ENCODE results near the gene CD2. TPM values are rescaled to one million over a fixed set of nuclear protein-coding genes. Genes with fewer than 3 reads are reported as not detected.

CD2 gene
- total and polyA plus RNA-seq, 2 of the 8 experiments (the other 6 are each of a cell fraction or from before 2014, with no cell fraction given) = not detected

- Histone ChIP-seq H3K36me3 (ENCODE audit: control insufficient read depth in 2 of 4, insufficient read depth in 4 of 4, low read length in 3 of 4) (no peaks in the 10 kb centered on the region), H3K27ac (ENCODE audit: low read depth, low read length) (no peak overlapping the region), H3K18ac (ENCODE audit: extremely low read depth, low read length) (peak overlapping the region; percentile 24; the same call in 1 of the 2 replicates), H3K4me3 (ENCODE audit: extremely low read depth in 1 of 4, insufficient read depth in 2 of 4, low read depth in 3 of 4, low read length in 4 of 4) (peak overlapping the region in 2 of 4 experiments; percentile 19 to 34; a peak in 2 of 8 replicates), H4K5ac (ENCODE audit: insufficient read length, low read depth, low read length) (no peak overlapping the region), H4K20me1 (replicated peaks in 1 of 2; ENCODE audit: control insufficient read depth in 1 of 2, insufficient read depth in 2 of 2, low read length in 2 of 2) (no peaks in the 10 kb centered on the region), H3K9ac (replicated peaks in 1 of 4; ENCODE audit: extremely low read depth in 1 of 4, low read depth in 3 of 4, low read length in 3 of 4) (no peak overlapping the region; a peak in 1 of 7 replicates), H4K91ac (replicated peaks; ENCODE audit: insufficient read length, low read length) (peak overlapping the region; percentile 12), H3K79me2 (ENCODE audit: control insufficient read depth in 1 of 2, insufficient read depth in 2 of 2, low read length in 2 of 2) (no peaks in the 10 kb centered on the region), H3K79me1 (ENCODE audit: low read depth, low read length) (no peaks in the 10 kb centered on the region), H3K9me3 (ENCODE audit: insufficient read depth in 2 of 2, low read depth in 1 of 2, low read length in 1 of 2) (peaks cover 2 to 3% of the 10 kb centered on the region in 2 experiments; a peak in 2 of 4 replicates), H3K4ac (replicated peaks; ENCODE audit: insufficient read length, low read depth, low read length) (no peak overlapping the region), H2AFZ (ENCODE audit: low read length) (peak overlapping the region; percentile 82), H3K23ac (ENCODE audit: insufficient read length) (no peak overlapping the region), H2BK20ac (ENCODE audit: low read length) (no peak overlapping the region; the same call in 1 of the 2 replicates), H3K14ac (ENCODE audit: insufficient read length) (no peak overlapping the region), H3K56ac (replicated peaks; ENCODE audit: insufficient read length, low read depth, low read length) (no peak overlapping the region), H2BK120ac (replicated peaks; ENCODE audit: low read depth, low read length) (no peak overlapping the region), H3K4me1 (replicated peaks in 1 of 4; ENCODE audit: control insufficient read depth in 3 of 4, insufficient read depth in 4 of 4, low read length in 3 of 4) (peaks cover 6 to 22% (median 9%) of the 10 kb centered on the region in 4 experiments), H4K8ac (ENCODE audit: extremely low read depth, insufficient read depth, low read length) (no peak overlapping the region), H2BK5ac (ENCODE audit: low read depth, low read length) (peak overlapping the region; percentile 95; the same call in 1 of the 2 replicates), H3K23me2 (ENCODE audit: low read depth, low read length) (no peaks in the 10 kb centered on the region), H2AK5ac (ENCODE audit: low read depth, low read length) (no peak overlapping the region), H3K27me3 (replicated peaks in 1 of 4; ENCODE audit: control insufficient read depth in 3 of 4, extremely low read depth in 1 of 4, insufficient read depth in 3 of 4, low read length in 3 of 4) (no peaks in the 10 kb centered on the region), H2BK15ac (ENCODE audit: low read length) (no peak overlapping the region), H3K4me2 (ENCODE audit: insufficient read depth in 1 of 2, low read depth in 2 of 2, low read length in 2 of 2) (peak overlapping the region; percentile 54 to 56), H2BK12ac (ENCODE audit: low read depth, low read length) (no peak overlapping the region)
- CTCF ChIA-PET (ENCODE audit: partially characterized antibody) = interaction anchor here (1.0 to 1.8 kb wide), 2 partner anchors 27 to 52 kb away, joined by 3 read pairs; no protein-coding TSS in a partner anchor
- peak in 1 of 2 experiments; percentile 2; a peak in 1 of 4 replicates for TF ChIP-seq RAD21 (IDR thresholded peaks at IDR 0.05 in 1 of 2, conservative IDR thresholded peaks at IDR 0.05 in 1 of 2; ENCODE audit: low read depth in 2 of 2, low read length in 2 of 2)
- no peak for TF ChIP-seq HDAC6 (IDR thresholded peaks at IDR 0.05; ENCODE audit: low read depth, low read length)
- DNase-seq (ENCODE audit: low read depth in 1 of 2, low spot score in 2 of 2) (no peak), FAIRE-seq (peak; percentile 45)
- POLR2A ChIA-PET (ENCODE audit: partially characterized antibody) = no interaction called here
- 21% methylated on average over 6 of the region's 6 CpGs; no CpG with 5 or more reads in 1 of the 2 experiments for WGBS, 2 experiments (ENCODE audit: extremely low coverage in 1 of 2, insufficient coverage in 1 of 2, insufficient read length in 1 of 2, insufficient replicate concordance in 2 of 2, low coverage in 1 of 2, low lambda C conversion rate in 2 of 2, missing lambda C conversion rate in 1 of 2)
Measured at GRCh38 chr1:116712510-116712909, 41.7 kb upstream of the CD2 start.

Measured in H1 (cell line).